Mesothelial cell of epicardium (in vitro differentiated cells): ENCODE data around the gene CHP1. TPM values are rescaled to one million over a fixed set of nuclear protein-coding genes. Genes with fewer than 3 reads are reported as not detected.

ENCODE experiments used
- DNase-seq, 2 experiments: peaks; one replicate each; pipeline ENCODE4 v3.0.0; 2021; ENCODE audit warnings: low spot score in 2 of 2; ENCODE audit not compliant: unreplicated experiment in 2 of 2
- H3K27ac Mint-ChIP-seq: 2 replicates; pipeline ENCODE4 v1.8.0; 2021; ENCODE audit warnings: mixed read lengths
- H3K27me3 Mint-ChIP-seq: 2 replicates; pipeline ENCODE4 v1.8.0; 2021; ENCODE audit warnings: low read depth, mixed read lengths
- H3K36me3 Mint-ChIP-seq: 2 replicates; pipeline ENCODE4 v1.8.0; 2021; ENCODE audit warnings: mixed read lengths
- H3K4me1 Mint-ChIP-seq: 2 replicates; pipeline ENCODE4 v1.8.0; 2021; ENCODE audit warnings: mixed read lengths
- H3K4me3 Mint-ChIP-seq: 2 replicates; pipeline ENCODE4 v1.8.0; 2021; ENCODE audit warnings: mild to moderate bottlenecking, moderate library complexity, mixed read lengths
- H3K9me3 Mint-ChIP-seq: 2 replicates; pipeline ENCODE4 v1.8.0; 2021; ENCODE audit warnings: mixed read lengths
- CTCF ChIP-seq: fragments of 200-600 bp; sonication (generic); IDR thresholded peaks from one replicate; pipeline ENCODE4 v1.5.0; 2021; ENCODE audit warnings: antibody characterized with exemption; ENCODE audit not compliant: unreplicated experiment
- total RNA-seq: library from RNA; stranded (reverse); gene quantifications from 3 replicates; pipeline ENCODE4 v1.2.1, GENCODE V29; 2021

The CHP1 gene
- total RNA-seq = 51.8 to 58.4 TPM (median 54.1 TPM) in 3 replicates

GRCh38 chr15:41230650-41231421 lies at the start of gene CHP1, which contains the start of gene EXD1:
TSS of gene CHP1 (plus strand) at chr15:41231268. CDS start at chr15:41231383, 115 bp downstream.
TSS of gene EXD1 (minus strand) at chr15:41230757. CDS start at chr15:41226575, 4,182 bp downstream.
- Mint-ChIP-seq H3K4me1 (peaks cover 16% of the 10 kb centered on the region), H3K27ac (peak within 1 kb of the TSS; percentile 97), H3K36me3 (no peaks in the 10 kb centered on the region), H3K4me3 (peak within 1 kb of the TSS; percentile 91), H3K27me3 (no peaks in the 10 kb centered on the region), H3K9me3 (no peaks in the 10 kb centered on the region)
- peak; percentile 92 for TF ChIP-seq CTCF
- DNase-seq = peak; percentile 82 to 90

GRCh38 chr15:41182266-41182665 lies 48.8 kb upstream of the CHP1 start:
- no peak overlapping the region for H3K4me3 Mint-ChIP-seq
- no peaks in the 10 kb centered on the region for H3K27me3 Mint-ChIP-seq
- no peak overlapping the region for H3K27ac Mint-ChIP-seq

GRCh38 chr15:41183581-41183980 lies 47.5 kb upstream of the CHP1 start:
- Mint-ChIP-seq H3K27ac (peak overlapping the region; percentile 60), H3K36me3 (no peaks in the 10 kb centered on the region), H3K27me3 (no peaks in the 10 kb centered on the region), H3K9me3 (no peaks in the 10 kb centered on the region), H3K4me1 (peaks cover 13% of the 10 kb centered on the region), H3K4me3 (no peak overlapping the region)
- no peak for DNase-seq
- TF ChIP-seq CTCF = no peak

More at GRCh38 chr15:41182266-41182665, 48.8 kb upstream of the CHP1 start:
- H3K36me3 Mint-ChIP-seq = no peaks in the 10 kb centered on the region
- no peak for DNase-seq
- no peak for TF ChIP-seq CTCF
- peaks cover 13% of the 10 kb centered on the region for H3K4me1 Mint-ChIP-seq
- H3K9me3 Mint-ChIP-seq = no peaks in the 10 kb centered on the region

GRCh38 chr15:41194444-41194843 lies 36.6 kb upstream of the CHP1 start:
- no peaks in the 10 kb centered on the region for H3K36me3 Mint-ChIP-seq
- H3K9me3 Mint-ChIP-seq = no peaks in the 10 kb centered on the region
- H3K27me3 Mint-ChIP-seq = no peaks in the 10 kb centered on the region
- TF ChIP-seq CTCF = no peak
- no peak overlapping the region for H3K27ac Mint-ChIP-seq
- no peak for DNase-seq
- H3K4me1 Mint-ChIP-seq = no peaks in the 10 kb centered on the region
- no peak overlapping the region for H3K4me3 Mint-ChIP-seq

- DNase-seq = no peak
- H3K4me1 Mint-ChIP-seq = no peaks in the 10 kb centered on the region
- no peak for TF ChIP-seq CTCF
- H3K27me3 Mint-ChIP-seq = no peaks in the 10 kb centered on the region
- H3K36me3 Mint-ChIP-seq = no peaks in the 10 kb centered on the region
- no peak overlapping the region for H3K4me3 Mint-ChIP-seq
- H3K27ac Mint-ChIP-seq = no peak overlapping the region
- H3K9me3 Mint-ChIP-seq = no peaks in the 10 kb centered on the region
These were observed 31.6 kb upstream of the CHP1 start for GRCh38 chr15:41199470-41199869.
